ENCODE results near the gene NALCN. TPM values are rescaled to one million over a fixed set of nuclear protein-coding genes. Genes with fewer than 3 reads are reported as not detected.

NALCN gene
- total RNA-seq, 5 donors from 2014 or later (not counting 1 experiment from before 2014, with no cell fraction given), result not detected

- Mint-ChIP-seq H3K27ac (no peak overlapping the region), H3K27me3 (peaks cover 21 to 25% of the 10 kb centered on the region in 2 donors), H3K36me3 (no peaks in the 10 kb centered on the region), H3K4me3 (no peak overlapping the region), H3K9me3 (peaks cover 0 to 4% (median 2%) of the 10 kb centered on the region in 3 donors), H3K4me1 (no peaks in the 10 kb centered on the region)
- Histone ChIP-seq H3K9me3 (no peaks in the 10 kb centered on the region), H3K27me3 (replicated peaks in 1 of 2; ENCODE audit: control insufficient read depth in 2 of 2, extremely low read depth in 1 of 2, insufficient read depth in 2 of 2, low read length in 1 of 2) (peaks cover 0 to 20% of the 10 kb centered on the region in 2 experiments), H3K4me1 (ENCODE audit: control insufficient read depth in 1 of 2, extremely low read depth in 1 of 2, insufficient read depth in 2 of 2, low read length in 2 of 2) (no peaks in the 10 kb centered on the region), H3K36me3 (ENCODE audit: control insufficient read depth in 2 of 2, extremely low read depth in 1 of 2, insufficient read depth in 1 of 2, low read length in 1 of 2) (no peaks in the 10 kb centered on the region), H3K27ac (ENCODE audit: low read length) (no peak overlapping the region), H3K4me3 (ENCODE audit: control insufficient read depth in 1 of 2, extremely low read depth in 1 of 2, low read length in 1 of 2) (no peak overlapping the region)
- CTCF ChIA-PET, result no interaction called here
- no peak for ATAC-seq (replicated peaks in 1 of 4)
- POLR2A ChIA-PET, result no interaction called here
- 88% methylated on average over 12 of the region's 12 CpGs for WGBS (ENCODE audit: insufficient coverage)
- no peak for DNase-seq
These were observed 351.0 kb downstream of the NALCN start for GRCh38 chr13:101065329-101065728.

GRCh38 chr13:101059793-101060192 lies 356.5 kb downstream of the NALCN start:
- H3K4me3 Mint-ChIP-seq, result no peak overlapping the region
- H3K27me3 Mint-ChIP-seq, result peaks cover 23 to 30% of the 10 kb centered on the region in 2 donors
- no peak overlapping the region for H3K27ac Mint-ChIP-seq
- CTCF ChIA-PET, result no interaction called here
- no peaks in the 10 kb centered on the region for H3K9me3 Mint-ChIP-seq
- H3K36me3 ChIP-seq (ENCODE audit: control insufficient read depth in 2 of 2, extremely low read depth in 1 of 2, insufficient read depth in 1 of 2, low read length in 1 of 2), result no peaks in the 10 kb centered on the region
- H3K4me3 ChIP-seq (ENCODE audit: control insufficient read depth in 1 of 2, extremely low read depth in 1 of 2, low read length in 1 of 2), result no peak overlapping the region
- no peaks in the 10 kb centered on the region for H3K36me3 Mint-ChIP-seq
- POLR2A ChIA-PET, result interaction anchor here in 1 of 2 donors (0.6 kb wide), 1 partner anchor 888 kb away, joined by 4 read pairs; no protein-coding TSS in a partner anchor
- ATAC-seq (replicated peaks in 1 of 4) (no peak), DNase-seq (no peak)
- H3K27ac ChIP-seq (ENCODE audit: low read length), result no peak overlapping the region
- peaks cover 0 to 17% of the 10 kb centered on the region in 2 experiments for H3K27me3 ChIP-seq (replicated peaks in 1 of 2; ENCODE audit: control insufficient read depth in 2 of 2, extremely low read depth in 1 of 2, insufficient read depth in 2 of 2, low read length in 1 of 2)
- peaks cover 0 to 6% (median 2%) of the 10 kb centered on the region in 3 donors for H3K4me1 Mint-ChIP-seq
- 71% methylated on average over 6 of the region's 10 CpGs for WGBS (ENCODE audit: insufficient coverage)
- no peaks in the 10 kb centered on the region for H3K4me1 ChIP-seq (ENCODE audit: control insufficient read depth in 1 of 2, extremely low read depth in 1 of 2, insufficient read depth in 2 of 2, low read length in 2 of 2)
- no peaks in the 10 kb centered on the region for H3K9me3 ChIP-seq

- H3K27me3 Mint-ChIP-seq, result peaks cover 14 to 25% of the 10 kb centered on the region in 2 donors
- Histone ChIP-seq H3K27me3 (replicated peaks in 1 of 2; ENCODE audit: control insufficient read depth in 2 of 2, extremely low read depth in 1 of 2, insufficient read depth in 2 of 2, low read length in 1 of 2) (peaks cover 0 to 16% of the 10 kb centered on the region in 2 experiments), H3K9me3 (no peaks in the 10 kb centered on the region), H3K4me1 (ENCODE audit: control insufficient read depth in 1 of 2, extremely low read depth in 1 of 2, insufficient read depth in 2 of 2, low read length in 2 of 2) (no peaks in the 10 kb centered on the region), H3K4me3 (ENCODE audit: control insufficient read depth in 1 of 2, extremely low read depth in 1 of 2, low read length in 1 of 2) (no peak overlapping the region), H3K36me3 (ENCODE audit: control insufficient read depth in 2 of 2, extremely low read depth in 1 of 2, insufficient read depth in 1 of 2, low read length in 1 of 2) (no peaks in the 10 kb centered on the region), H3K27ac (ENCODE audit: low read length) (no peak overlapping the region)
- POLR2A ChIA-PET, result no interaction called here
- no peak overlapping the region for H3K27ac Mint-ChIP-seq
- 54% methylated on average over 5 of the region's 8 CpGs for WGBS (ENCODE audit: insufficient coverage)
- H3K4me3 Mint-ChIP-seq, result no peak overlapping the region
- no peaks in the 10 kb centered on the region for H3K9me3 Mint-ChIP-seq
- CTCF ChIA-PET, result no interaction called here
- no peak for DNase-seq
- ATAC-seq (replicated peaks in 1 of 4), result no peak
- peaks cover 0 to 6% (median 2%) of the 10 kb centered on the region in 3 donors for H3K4me1 Mint-ChIP-seq
- H3K36me3 Mint-ChIP-seq, result no peaks in the 10 kb centered on the region
These were observed 357.5 kb downstream of the NALCN start for GRCh38 chr13:101058841-101059240.

- no peaks in the 10 kb centered on the region for H3K4me1 ChIP-seq (ENCODE audit: control insufficient read depth in 1 of 2, extremely low read depth in 1 of 2, insufficient read depth in 2 of 2, low read length in 2 of 2)
- H3K27me3 Mint-ChIP-seq, result peaks cover 1 to 16% of the 10 kb centered on the region in 2 donors
- DNase-seq, result no peak
- H3K4me3 ChIP-seq (ENCODE audit: control insufficient read depth in 1 of 2, extremely low read depth in 1 of 2, low read length in 1 of 2), result no peak overlapping the region
- H3K4me1 Mint-ChIP-seq, result peaks cover 0 to 4% (median 2%) of the 10 kb centered on the region in 3 donors
- H3K9me3 Mint-ChIP-seq, result no peaks in the 10 kb centered on the region
- no peaks in the 10 kb centered on the region for H3K9me3 ChIP-seq
- H3K36me3 ChIP-seq (ENCODE audit: control insufficient read depth in 2 of 2, extremely low read depth in 1 of 2, insufficient read depth in 1 of 2, low read length in 1 of 2), result no peaks in the 10 kb centered on the region
- H3K27me3 ChIP-seq (replicated peaks in 1 of 2; ENCODE audit: control insufficient read depth in 2 of 2, extremely low read depth in 1 of 2, insufficient read depth in 2 of 2, low read length in 1 of 2), result peaks cover 0 to 3% of the 10 kb centered on the region in 2 experiments
- no peaks in the 10 kb centered on the region for H3K36me3 Mint-ChIP-seq
- H3K27ac Mint-ChIP-seq, result no peak overlapping the region
- no peak for ATAC-seq (replicated peaks in 1 of 4)
- H3K27ac ChIP-seq (ENCODE audit: low read length), result no peak overlapping the region
- H3K4me3 Mint-ChIP-seq, result no peak overlapping the region
- CTCF ChIA-PET, result no interaction called here
- 61% methylated on average over 3 of the region's 5 CpGs for WGBS (ENCODE audit: insufficient coverage)
- POLR2A ChIA-PET, result no interaction called here
These were observed 362.8 kb downstream of the NALCN start for GRCh38 chr13:101053301-101054093.

DNA sequence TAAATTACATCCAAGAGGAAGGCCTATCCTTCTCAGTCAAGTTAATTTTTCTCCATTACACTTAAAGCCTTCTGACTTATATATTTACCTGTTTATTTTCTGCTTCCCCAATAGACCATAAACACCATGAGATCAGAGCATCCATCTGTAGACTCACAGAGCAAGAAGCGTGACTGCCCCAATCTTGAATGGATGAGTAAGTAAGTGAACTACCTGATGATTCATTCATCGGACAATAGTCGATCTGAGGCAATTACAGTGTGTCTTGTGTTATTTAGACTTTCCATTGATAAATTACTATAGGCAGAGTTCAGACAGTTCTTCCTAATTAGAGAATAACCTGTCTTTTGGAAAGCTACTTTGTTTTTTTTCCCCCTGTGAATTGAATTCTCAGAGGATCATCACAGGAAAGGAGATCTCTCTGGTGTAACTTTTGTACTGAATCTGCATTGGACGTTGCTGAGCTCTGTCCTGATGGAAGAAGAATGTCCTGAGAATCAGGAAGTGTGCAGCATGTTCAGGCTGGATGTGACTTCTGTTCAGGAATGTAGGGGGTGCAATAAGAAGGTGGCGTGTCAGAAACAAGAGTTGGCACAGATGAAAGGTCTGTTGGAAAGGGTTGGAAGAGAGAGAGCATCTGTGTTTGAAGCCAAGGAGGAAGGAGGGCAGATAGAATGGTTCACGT lies 367.0 kb downstream of the NALCN start:
- no peaks in the 10 kb centered on the region for H3K9me3 ChIP-seq
- Mint-ChIP-seq H3K4me3 (no peak overlapping the region), H3K9me3 (peaks cover 5 to 6% (median 6%) of the 10 kb centered on the region in 3 donors), H3K27me3 (peaks cover 0 to 7% of the 10 kb centered on the region in 2 donors), H3K36me3 (no peaks in the 10 kb centered on the region), H3K4me1 (no peaks in the 10 kb centered on the region), H3K27ac (no peak overlapping the region)
- no peak overlapping the region for H3K27ac ChIP-seq (ENCODE audit: low read length)
- H3K4me1 ChIP-seq (ENCODE audit: control insufficient read depth in 1 of 2, extremely low read depth in 1 of 2, insufficient read depth in 2 of 2, low read length in 2 of 2), result no peaks in the 10 kb centered on the region
- CTCF ChIA-PET, result no interaction called here
- H3K36me3 ChIP-seq (ENCODE audit: control insufficient read depth in 2 of 2, extremely low read depth in 1 of 2, insufficient read depth in 1 of 2, low read length in 1 of 2), result no peaks in the 10 kb centered on the region
- DNase-seq, result no peak
- H3K4me3 ChIP-seq (ENCODE audit: control insufficient read depth in 1 of 2, extremely low read depth in 1 of 2, low read length in 1 of 2), result no peak overlapping the region
- H3K27me3 ChIP-seq (replicated peaks in 1 of 2; ENCODE audit: control insufficient read depth in 2 of 2, extremely low read depth in 1 of 2, insufficient read depth in 2 of 2, low read length in 1 of 2), result peaks cover 0 to 13% of the 10 kb centered on the region in 2 experiments
- WGBS (ENCODE audit: insufficient coverage), result 40% methylated on average over 3 of the region's 6 CpGs
- POLR2A ChIA-PET, result no interaction called here
- ATAC-seq (replicated peaks in 1 of 4), result no peak

DNA sequence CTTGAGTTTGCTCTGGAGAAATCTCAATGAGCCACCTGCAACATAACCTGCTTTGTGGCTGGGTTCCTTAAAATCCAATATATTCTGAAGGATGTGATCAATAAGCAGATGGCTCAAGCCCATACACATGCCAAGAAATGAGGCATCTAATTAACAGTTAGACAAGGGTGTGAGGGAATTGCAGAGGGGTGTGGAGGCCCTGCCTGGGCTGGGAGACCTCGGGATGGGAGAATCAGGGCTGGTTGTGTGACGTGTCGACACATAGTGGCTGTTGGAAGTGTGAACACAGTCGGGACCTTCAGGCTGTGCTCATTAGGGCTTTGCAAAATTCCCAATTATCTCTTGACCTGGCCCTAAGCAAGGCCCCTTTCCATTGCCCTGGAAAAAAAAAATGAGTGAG lies 379.8 kb downstream of the NALCN start:
- no peak overlapping the region for H3K27ac Mint-ChIP-seq
- peaks cover 3 to 17% (median 13%) of the 10 kb centered on the region in 3 donors for H3K9me3 Mint-ChIP-seq
- H3K4me1 Mint-ChIP-seq, result no peaks in the 10 kb centered on the region
- Histone ChIP-seq H3K27me3 (replicated peaks in 1 of 2; ENCODE audit: control insufficient read depth in 2 of 2, extremely low read depth in 1 of 2, insufficient read depth in 2 of 2, low read length in 1 of 2) (peaks cover 0 to 19% of the 10 kb centered on the region in 2 experiments), H3K4me3 (ENCODE audit: control insufficient read depth in 1 of 2, extremely low read depth in 1 of 2, low read length in 1 of 2) (no peak overlapping the region), H3K4me1 (ENCODE audit: control insufficient read depth in 1 of 2, extremely low read depth in 1 of 2, insufficient read depth in 2 of 2, low read length in 2 of 2) (no peaks in the 10 kb centered on the region), H3K27ac (ENCODE audit: low read length) (no peak overlapping the region), H3K9me3 (no peaks in the 10 kb centered on the region), H3K36me3 (ENCODE audit: control insufficient read depth in 2 of 2, extremely low read depth in 1 of 2, insufficient read depth in 1 of 2, low read length in 1 of 2) (no peaks in the 10 kb centered on the region)
- 50% methylated on average over 1 of the region's 4 CpGs for WGBS (ENCODE audit: insufficient coverage)
- DNase-seq (no peak), ATAC-seq (replicated peaks in 1 of 4) (no peak)
- H3K4me3 Mint-ChIP-seq, result no peak overlapping the region
- H3K27me3 Mint-ChIP-seq, result peaks cover 11 to 13% of the 10 kb centered on the region in 2 donors
- ChIA-PET CTCF (no interaction called here), POLR2A (no interaction called here)
- no peaks in the 10 kb centered on the region for H3K36me3 Mint-ChIP-seq

Measured in T-cell (primary cell).